SK-N-MC (cell line): ENCODE measurements around the gene HEPN1.

ENCODE experiments used
- EZH2 ChIP-seq: fragments of 200-600 bp; sonication (generic); IDR thresholded peaks from one replicate; pipeline ENCODE4 v1.6.1; 2017; ENCODE audit warnings: antibody characterized with exemption
- POLR2AphosphoS5 ChIP-seq: IDR thresholded peaks from 2 replicates; pipeline ENCODE4 v1.6.1; 2012; ENCODE audit warnings: mild to moderate bottlenecking, low read depth, low read length, borderline replicate concordance

- TF ChIP-seq EZH2 (no peak), POLR2AphosphoS5 (no peak)
Observed at GRCh38 chr11:124915541-124916369, 3.3 kb upstream of the HEPN1 start.
